ES-I3 (cell line): ENCODE results near the gene NGFR.

Experiments used
- H3K36me3 ChIP-seq: 2 replicates; pipeline ENCODE4 v1.6.1; 2013; ENCODE audit warnings: mild to moderate bottlenecking, low read length, control low read depth, moderate library complexity; ENCODE audit not compliant: insufficient read depth
- H3K4me1 ChIP-seq: 2 replicates; pipeline ENCODE4 v1.6.1; 2013; ENCODE audit warnings: mild to moderate bottlenecking, control low read depth, low read length; ENCODE audit not compliant: insufficient read depth
- H3K9ac ChIP-seq: 2 replicates; pipeline ENCODE4 v1.6.1; 2013; ENCODE audit warnings: low read depth, mild to moderate bottlenecking, low read length, moderate library complexity
- H3K9me3 ChIP-seq: 2 replicates; pipeline ENCODE4 v1.6.1; 2013; ENCODE audit warnings: mild to moderate bottlenecking, low read length, moderate library complexity; ENCODE audit not compliant: control insufficient read depth, insufficient read depth

NGFR gene

GRCh38 chr17:49557312-49558024 is 62.4 kb downstream of the NGFR start:
- H3K9ac ChIP-seq, result no peak overlapping the region
- no peaks in the 10 kb centered on the region; the same call in 1 of the 2 replicates for H3K4me1 ChIP-seq
- no peaks in the 10 kb centered on the region for H3K36me3 ChIP-seq
- no peaks in the 10 kb centered on the region for H3K9me3 ChIP-seq
